Measurements from ENCODE around the gene GABRB3. TPM values are rescaled to one million over a fixed set of nuclear protein-coding genes. Genes with fewer than 3 reads are reported as not detected.

The GABRB3 gene
- total and polyA plus RNA-seq, 5 donors from 2014 or later: 0.05 to 0.91 TPM; not detected in 3

DNA sequence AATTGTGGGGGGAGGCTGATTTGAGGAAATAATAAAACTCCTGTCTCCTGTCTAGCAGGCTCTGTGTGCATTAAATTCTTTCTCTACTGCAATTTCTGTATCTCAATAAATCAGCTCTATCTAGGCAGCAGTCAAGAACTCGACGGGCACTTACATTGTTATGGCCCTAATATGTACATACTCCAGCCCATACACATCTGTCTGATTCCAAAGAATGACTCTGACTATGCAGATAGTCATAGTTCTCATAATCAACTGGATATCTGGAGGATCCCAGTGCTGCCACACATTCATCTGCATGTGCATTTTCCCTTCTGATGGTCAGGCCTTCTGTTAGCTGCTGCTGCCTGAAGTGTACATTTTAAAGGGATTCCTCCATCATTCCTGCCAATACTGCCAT lies 114.6 kb downstream of the GABRB3 start:
- Histone ChIP-seq H3K9me3 (ENCODE audit: control insufficient read depth in 2 of 2, low read length in 2 of 2) (peaks cover 0 to 6% of the 10 kb centered on the region in 2 experiments), H3K4me1 (ENCODE audit: control insufficient read depth, insufficient read depth, low read length, poor library complexity, severe bottlenecking) (no peaks in the 10 kb centered on the region), H3K27ac (ENCODE audit: insufficient read depth, low read length, poor library complexity, severe bottlenecking) (no peak overlapping the region), H3K36me3 (ENCODE audit: control insufficient read depth, insufficient read depth, low read length) (no peaks in the 10 kb centered on the region), H3K4me3 (ENCODE audit: low read depth, low read length) (no peak overlapping the region), H3K27me3 (ENCODE audit: control insufficient read depth, insufficient read depth, low read length) (no peaks in the 10 kb centered on the region)
- no peaks in the 10 kb centered on the region for H3K36me3 Mint-ChIP-seq
- peaks cover 4 to 22% (median 8%) of the 10 kb centered on the region in 7 donors for H3K9me3 Mint-ChIP-seq
- H3K4me3 Mint-ChIP-seq: no peak overlapping the region
- DNase-seq: no peak
- no peaks in the 10 kb centered on the region for H3K4me1 Mint-ChIP-seq
- no peak for ATAC-seq (ENCODE audit: low read depth in 2 of 2)
- H3K27me3 Mint-ChIP-seq: no peaks in the 10 kb centered on the region
- no peak overlapping the region for H3K27ac Mint-ChIP-seq

DNA sequence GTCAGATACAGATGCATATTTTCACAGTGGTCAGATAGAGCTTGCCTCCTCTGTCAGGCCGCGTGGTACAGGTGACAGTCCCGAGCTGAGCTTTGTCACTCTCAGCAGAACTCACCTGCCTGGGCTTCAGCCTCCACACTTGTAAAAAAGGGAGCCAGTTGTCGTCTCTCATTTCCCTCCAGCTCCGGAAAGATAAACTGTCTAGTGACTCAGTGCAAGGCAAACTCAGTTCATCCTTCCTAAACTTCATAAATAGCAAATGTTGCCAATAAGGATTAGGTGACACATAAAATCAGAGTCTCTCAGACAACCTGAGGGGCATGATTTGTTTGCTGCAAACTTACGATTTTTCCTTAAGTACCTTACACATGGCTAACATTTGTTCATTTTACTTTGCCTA lies 116.8 kb downstream of the GABRB3 start:
- Histone ChIP-seq H3K27me3 (ENCODE audit: control insufficient read depth, insufficient read depth, low read length) (no peaks in the 10 kb centered on the region), H3K27ac (ENCODE audit: insufficient read depth, low read length, poor library complexity, severe bottlenecking) (no peak overlapping the region), H3K9me3 (ENCODE audit: control insufficient read depth in 2 of 2, low read length in 2 of 2) (peaks cover 0 to 6% of the 10 kb centered on the region in 2 experiments), H3K4me3 (ENCODE audit: low read depth, low read length) (no peak overlapping the region), H3K36me3 (ENCODE audit: control insufficient read depth, insufficient read depth, low read length) (no peaks in the 10 kb centered on the region), H3K4me1 (ENCODE audit: control insufficient read depth, insufficient read depth, low read length, poor library complexity, severe bottlenecking) (no peaks in the 10 kb centered on the region)
- no peak for DNase-seq
- Mint-ChIP-seq H3K36me3 (no peaks in the 10 kb centered on the region), H3K4me3 (no peak overlapping the region), H3K27me3 (no peaks in the 10 kb centered on the region), H3K4me1 (no peaks in the 10 kb centered on the region), H3K27ac (no peak overlapping the region), H3K9me3 (peaks cover 0 to 22% (median 7%) of the 10 kb centered on the region in 7 donors)
- no peak for ATAC-seq (ENCODE audit: low read depth in 2 of 2)

DNA sequence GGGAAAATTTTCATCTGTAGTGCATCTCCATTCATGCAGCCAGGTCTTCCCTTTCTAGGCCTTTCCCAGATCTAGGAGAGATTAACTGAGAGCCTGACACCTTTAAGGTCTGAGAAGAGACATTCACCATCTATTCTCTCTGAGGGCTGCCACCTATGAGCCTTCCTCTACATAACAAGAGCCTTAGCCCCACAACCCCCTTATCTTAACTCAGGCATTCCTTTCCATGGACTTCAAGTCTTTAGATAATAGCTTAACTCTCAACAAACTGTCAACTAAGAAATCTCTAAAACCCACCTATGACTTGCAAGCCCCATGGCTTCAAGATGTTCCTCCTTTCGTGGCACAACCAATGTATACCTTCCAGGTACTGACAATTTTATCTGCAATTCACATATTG lies 121.0 kb downstream of the GABRB3 start:
- Mint-ChIP-seq H3K4me3 (no peak overlapping the region), H3K27ac (no peak overlapping the region), H3K4me1 (no peaks in the 10 kb centered on the region), H3K36me3 (no peaks in the 10 kb centered on the region), H3K9me3 (peaks cover 2 to 41% (median 8%) of the 10 kb centered on the region in 7 donors), H3K27me3 (no peaks in the 10 kb centered on the region)
- ATAC-seq (ENCODE audit: low read depth in 2 of 2) (no peak), DNase-seq (no peak)
- no peaks in the 10 kb centered on the region for H3K4me1 ChIP-seq (ENCODE audit: control insufficient read depth, insufficient read depth, low read length, poor library complexity, severe bottlenecking)
- H3K4me3 ChIP-seq (ENCODE audit: low read depth, low read length): no peak overlapping the region
- peaks cover 0 to 11% of the 10 kb centered on the region in 2 experiments for H3K9me3 ChIP-seq (ENCODE audit: control insufficient read depth in 2 of 2, low read length in 2 of 2)
- no peaks in the 10 kb centered on the region for H3K36me3 ChIP-seq (ENCODE audit: control insufficient read depth, insufficient read depth, low read length)
- H3K27me3 ChIP-seq (ENCODE audit: control insufficient read depth, insufficient read depth, low read length): no peaks in the 10 kb centered on the region
- H3K27ac ChIP-seq (ENCODE audit: insufficient read depth, low read length, poor library complexity, severe bottlenecking): no peak overlapping the region

DNA sequence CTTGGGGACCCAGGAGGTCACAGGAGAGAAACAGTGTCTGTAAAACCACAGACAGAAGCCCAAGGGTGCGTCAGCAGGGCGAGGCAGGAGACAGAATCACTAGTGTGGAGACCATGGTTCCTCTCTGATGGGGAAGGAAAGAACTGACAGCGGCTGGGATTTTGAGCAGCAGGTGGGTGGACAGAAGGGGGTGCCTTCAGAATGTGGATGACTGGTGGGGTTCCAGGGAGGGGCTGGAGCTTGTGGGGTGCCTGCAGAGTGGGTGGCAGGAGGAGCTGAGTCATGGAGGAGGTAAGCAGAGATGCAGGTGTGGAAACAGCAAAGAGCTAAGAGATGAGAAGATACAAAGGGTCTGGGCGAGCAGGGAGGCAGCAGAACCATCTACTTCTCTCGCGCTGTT lies 124.2 kb downstream of the GABRB3 start:
- Histone ChIP-seq H3K27ac (ENCODE audit: insufficient read depth, low read length, poor library complexity, severe bottlenecking) (no peak overlapping the region), H3K4me1 (ENCODE audit: control insufficient read depth, insufficient read depth, low read length, poor library complexity, severe bottlenecking) (no peaks in the 10 kb centered on the region), H3K9me3 (ENCODE audit: control insufficient read depth in 2 of 2, low read length in 2 of 2) (peaks cover 0 to 10% of the 10 kb centered on the region in 2 experiments), H3K36me3 (ENCODE audit: control insufficient read depth, insufficient read depth, low read length) (no peaks in the 10 kb centered on the region), H3K4me3 (ENCODE audit: low read depth, low read length) (no peak overlapping the region), H3K27me3 (ENCODE audit: control insufficient read depth, insufficient read depth, low read length) (no peaks in the 10 kb centered on the region)
- H3K4me1 Mint-ChIP-seq: no peaks in the 10 kb centered on the region
- H3K27me3 Mint-ChIP-seq: no peaks in the 10 kb centered on the region
- peaks cover 0 to 36% (median 12%) of the 10 kb centered on the region in 7 donors for H3K9me3 Mint-ChIP-seq
- H3K4me3 Mint-ChIP-seq: no peak overlapping the region
- H3K27ac Mint-ChIP-seq: no peak overlapping the region
- DNase-seq (no peak), ATAC-seq (ENCODE audit: low read depth in 2 of 2) (no peak)
- no peaks in the 10 kb centered on the region for H3K36me3 Mint-ChIP-seq

DNA sequence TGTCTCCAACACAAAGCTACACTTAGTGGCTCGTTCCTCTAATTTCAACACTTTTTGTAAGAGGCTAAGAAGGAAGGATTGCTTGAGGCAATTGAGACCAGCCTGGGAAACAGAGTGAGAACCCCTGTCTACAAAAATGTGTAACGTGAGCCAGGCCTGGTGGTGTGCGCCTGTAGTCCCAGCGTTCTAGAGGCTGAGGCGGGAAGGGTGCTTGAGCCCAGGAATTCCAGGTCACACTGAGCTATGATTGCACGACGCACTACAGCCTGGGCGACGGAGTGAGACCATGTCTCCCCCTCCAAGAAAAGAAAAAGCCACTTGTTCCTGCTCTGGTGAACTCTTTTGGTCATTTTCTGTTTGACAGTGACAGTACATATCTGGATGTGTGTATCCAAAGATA lies 127.9 kb downstream of the GABRB3 start:
- ATAC-seq (ENCODE audit: low read depth in 2 of 2) (no peak), DNase-seq (no peak)
- Histone ChIP-seq H3K36me3 (ENCODE audit: control insufficient read depth, insufficient read depth, low read length) (no peaks in the 10 kb centered on the region), H3K4me3 (ENCODE audit: low read depth, low read length) (no peak overlapping the region), H3K27ac (ENCODE audit: insufficient read depth, low read length, poor library complexity, severe bottlenecking) (no peak overlapping the region), H3K27me3 (ENCODE audit: control insufficient read depth, insufficient read depth, low read length) (no peaks in the 10 kb centered on the region), H3K9me3 (ENCODE audit: control insufficient read depth in 2 of 2, low read length in 2 of 2) (peaks cover 2% of the 10 kb centered on the region in 2 experiments), H3K4me1 (ENCODE audit: control insufficient read depth, insufficient read depth, low read length, poor library complexity, severe bottlenecking) (no peaks in the 10 kb centered on the region)
- no peaks in the 10 kb centered on the region for H3K4me1 Mint-ChIP-seq
- no peak overlapping the region for H3K4me3 Mint-ChIP-seq
- H3K9me3 Mint-ChIP-seq: peaks cover 0 to 22% (median 12%) of the 10 kb centered on the region in 7 donors
- no peaks in the 10 kb centered on the region for H3K27me3 Mint-ChIP-seq
- H3K36me3 Mint-ChIP-seq: no peaks in the 10 kb centered on the region
- no peak overlapping the region for H3K27ac Mint-ChIP-seq

DNA sequence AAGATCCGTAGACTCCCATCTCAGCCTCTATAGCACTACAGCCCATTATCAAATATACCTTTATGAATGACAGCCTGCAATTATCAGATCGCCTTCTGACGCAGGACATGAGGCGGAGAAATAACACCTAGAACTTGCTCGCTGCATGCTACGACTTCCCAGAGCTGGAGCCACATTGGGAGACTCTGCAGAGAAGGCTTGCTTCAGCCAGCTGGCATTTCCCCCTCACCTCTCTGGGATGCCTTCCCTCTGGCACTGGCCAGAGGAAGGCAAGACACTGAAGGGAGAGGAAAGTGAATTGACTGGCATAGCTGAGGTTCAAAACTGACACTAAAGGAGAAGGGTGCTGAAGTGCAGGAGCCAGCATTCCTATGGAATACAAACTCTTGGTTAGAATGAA lies 131.7 kb downstream of the GABRB3 start:
- Mint-ChIP-seq H3K27me3 (no peaks in the 10 kb centered on the region), H3K27ac (no peak overlapping the region), H3K36me3 (no peaks in the 10 kb centered on the region), H3K4me3 (no peak overlapping the region), H3K4me1 (no peaks in the 10 kb centered on the region), H3K9me3 (peaks cover 3 to 22% (median 9%) of the 10 kb centered on the region in 7 donors)
- DNase-seq: no peak
- Histone ChIP-seq H3K4me3 (ENCODE audit: low read depth, low read length) (no peak overlapping the region), H3K9me3 (ENCODE audit: control insufficient read depth in 2 of 2, low read length in 2 of 2) (peaks cover 2 to 5% of the 10 kb centered on the region in 2 experiments), H3K27ac (ENCODE audit: insufficient read depth, low read length, poor library complexity, severe bottlenecking) (no peak overlapping the region), H3K36me3 (ENCODE audit: control insufficient read depth, insufficient read depth, low read length) (no peaks in the 10 kb centered on the region), H3K27me3 (ENCODE audit: control insufficient read depth, insufficient read depth, low read length) (no peaks in the 10 kb centered on the region), H3K4me1 (ENCODE audit: control insufficient read depth, insufficient read depth, low read length, poor library complexity, severe bottlenecking) (no peaks in the 10 kb centered on the region)
- ATAC-seq (ENCODE audit: low read depth in 2 of 2): no peak

DNA sequence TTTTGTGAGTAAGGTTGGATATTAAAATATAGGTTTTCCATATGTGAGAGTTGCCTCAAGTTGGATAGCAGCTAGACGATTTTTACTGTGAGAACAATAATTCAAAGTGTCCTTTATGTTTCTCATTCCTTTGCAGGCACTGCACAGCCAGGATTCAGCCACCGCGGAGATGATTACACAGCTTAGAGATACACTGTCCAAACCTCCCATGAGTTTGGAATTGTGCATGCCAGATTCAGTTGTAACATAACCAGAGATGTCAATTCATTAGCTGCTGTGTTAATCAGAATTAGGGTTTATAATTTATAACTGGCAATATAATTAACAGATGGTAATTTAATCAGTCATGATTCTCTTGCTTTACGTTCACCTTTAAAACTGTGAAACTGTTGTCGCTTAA lies 132.3 kb downstream of the GABRB3 start:
- H3K27ac Mint-ChIP-seq: no peak overlapping the region
- Histone ChIP-seq H3K4me1 (ENCODE audit: control insufficient read depth, insufficient read depth, low read length, poor library complexity, severe bottlenecking) (no peaks in the 10 kb centered on the region), H3K4me3 (ENCODE audit: low read depth, low read length) (no peak overlapping the region), H3K27ac (ENCODE audit: insufficient read depth, low read length, poor library complexity, severe bottlenecking) (no peak overlapping the region), H3K36me3 (ENCODE audit: control insufficient read depth, insufficient read depth, low read length) (no peaks in the 10 kb centered on the region), H3K27me3 (ENCODE audit: control insufficient read depth, insufficient read depth, low read length) (no peaks in the 10 kb centered on the region), H3K9me3 (ENCODE audit: control insufficient read depth in 2 of 2, low read length in 2 of 2) (peaks cover 2 to 5% of the 10 kb centered on the region in 2 experiments)
- H3K4me1 Mint-ChIP-seq: no peaks in the 10 kb centered on the region
- no peak overlapping the region for H3K4me3 Mint-ChIP-seq
- no peaks in the 10 kb centered on the region for H3K27me3 Mint-ChIP-seq
- DNase-seq: no peak
- peaks cover 4 to 21% (median 9%) of the 10 kb centered on the region in 7 donors for H3K9me3 Mint-ChIP-seq
- no peak for ATAC-seq (ENCODE audit: low read depth in 2 of 2)
- H3K36me3 Mint-ChIP-seq: no peaks in the 10 kb centered on the region

DNA sequence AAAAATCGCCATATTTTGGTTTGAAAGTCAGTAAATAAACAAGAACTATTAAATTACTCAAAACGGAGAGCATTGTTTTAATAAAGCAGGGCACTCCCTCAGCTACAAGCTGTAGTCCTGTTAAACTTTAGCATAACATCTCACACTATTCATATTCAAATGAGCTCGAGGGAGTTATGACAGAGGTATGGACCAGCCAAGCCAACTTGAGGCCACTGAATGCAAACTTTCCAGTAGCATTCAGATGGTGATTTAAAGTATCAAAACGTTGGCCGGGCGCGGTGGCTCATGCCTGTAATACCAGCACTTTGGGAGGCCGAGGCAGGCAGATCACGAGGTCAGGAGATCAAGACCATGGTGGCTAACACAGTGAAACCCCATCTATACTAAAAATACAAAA lies 132.9 kb downstream of the GABRB3 start:
- Mint-ChIP-seq H3K9me3 (peaks cover 5 to 21% (median 9%) of the 10 kb centered on the region in 7 donors), H3K4me1 (no peaks in the 10 kb centered on the region), H3K27me3 (no peaks in the 10 kb centered on the region), H3K4me3 (no peak overlapping the region), H3K27ac (no peak overlapping the region), H3K36me3 (no peaks in the 10 kb centered on the region)
- Histone ChIP-seq H3K4me3 (ENCODE audit: low read depth, low read length) (no peak overlapping the region), H3K27ac (ENCODE audit: insufficient read depth, low read length, poor library complexity, severe bottlenecking) (no peak overlapping the region), H3K36me3 (ENCODE audit: control insufficient read depth, insufficient read depth, low read length) (no peaks in the 10 kb centered on the region), H3K4me1 (ENCODE audit: control insufficient read depth, insufficient read depth, low read length, poor library complexity, severe bottlenecking) (no peaks in the 10 kb centered on the region), H3K9me3 (ENCODE audit: control insufficient read depth in 2 of 2, low read length in 2 of 2) (peaks cover 2 to 5% of the 10 kb centered on the region in 2 experiments), H3K27me3 (ENCODE audit: control insufficient read depth, insufficient read depth, low read length) (no peaks in the 10 kb centered on the region)
- DNase-seq (no peak), ATAC-seq (ENCODE audit: low read depth in 2 of 2) (no peak)

Data from CD4-positive, CD25-positive, alpha-beta regulatory T cell (primary cell).